ENCODE results near the gene AACS. TPM values are rescaled to one million over a fixed set of nuclear protein-coding genes. Genes with fewer than 3 reads are reported as not detected.

AACS gene
- total and polyA plus RNA-seq, 4 donors = 3.4 to 13.6 (median 7.3) TPM

DNA sequence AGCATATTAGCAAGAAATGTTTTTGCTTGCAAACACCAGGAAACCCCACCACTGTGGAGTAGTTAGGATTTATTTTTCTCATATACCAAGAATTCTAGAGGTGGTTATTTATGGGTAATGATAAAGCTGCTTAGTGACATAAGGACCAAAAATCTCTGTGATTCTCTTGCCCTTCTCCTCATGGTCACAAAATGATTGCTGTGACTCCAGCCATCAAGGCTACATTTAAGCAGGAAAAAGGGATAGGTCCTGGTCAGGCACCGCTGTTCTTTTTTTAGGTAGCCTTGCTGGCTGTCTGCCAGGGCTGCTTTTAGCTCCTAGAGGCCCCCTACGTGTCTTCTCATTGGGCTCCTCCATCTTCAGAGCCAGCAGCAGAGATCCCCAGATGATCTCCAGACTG is 104.2 kb downstream of the AACS start (continued):
- TF ChIP-seq, protein P1, sequence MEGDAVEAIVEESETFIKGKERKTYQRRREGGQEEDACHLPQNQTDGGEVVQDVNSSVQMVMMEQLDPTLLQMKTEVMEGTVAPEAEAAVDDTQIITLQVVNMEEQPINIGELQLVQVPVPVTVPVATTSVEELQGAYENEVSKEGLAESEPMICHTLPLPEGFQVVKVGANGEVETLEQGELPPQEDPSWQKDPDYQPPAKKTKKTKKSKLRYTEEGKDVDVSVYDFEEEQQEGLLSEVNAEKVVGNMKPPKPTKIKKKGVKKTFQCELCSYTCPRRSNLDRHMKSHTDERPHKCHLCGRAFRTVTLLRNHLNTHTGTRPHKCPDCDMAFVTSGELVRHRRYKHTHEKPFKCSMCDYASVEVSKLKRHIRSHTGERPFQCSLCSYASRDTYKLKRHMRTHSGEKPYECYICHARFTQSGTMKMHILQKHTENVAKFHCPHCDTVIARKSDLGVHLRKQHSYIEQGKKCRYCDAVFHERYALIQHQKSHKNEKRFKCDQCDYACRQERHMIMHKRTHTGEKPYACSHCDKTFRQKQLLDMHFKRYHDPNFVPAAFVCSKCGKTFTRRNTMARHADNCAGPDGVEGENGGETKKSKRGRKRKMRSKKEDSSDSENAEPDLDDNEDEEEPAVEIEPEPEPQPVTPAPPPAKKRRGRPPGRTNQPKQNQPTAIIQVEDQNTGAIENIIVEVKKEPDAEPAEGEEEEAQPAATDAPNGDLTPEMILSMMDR (IDR thresholded peaks at IDR 0.05; ENCODE audit: low read depth, low read length, missing input control) = no peak

DNA sequence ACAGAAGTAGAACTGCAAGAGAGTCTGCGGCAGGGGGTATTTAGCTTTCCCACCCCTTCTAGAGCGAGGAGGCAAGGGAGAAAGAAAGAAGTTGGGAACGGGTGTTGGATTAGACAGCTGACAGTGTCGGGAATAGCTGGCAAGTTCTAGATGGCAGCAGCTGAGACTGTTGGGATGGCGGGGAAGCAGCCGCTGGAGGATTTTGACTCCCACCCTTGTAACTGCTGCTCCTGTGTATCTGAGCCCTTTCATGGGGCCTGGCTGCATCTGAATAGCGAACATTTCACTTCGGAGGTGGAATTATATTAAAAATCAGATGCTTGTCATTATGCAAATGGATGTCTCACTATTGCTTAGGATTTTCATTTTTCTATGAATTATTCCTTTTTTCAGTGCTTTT is 104.6 kb downstream of the AACS start:
- peaks cover 0 to 5% (median 0%) of the 10 kb centered on the region in 4 donors for H3K27me3 ChIP-seq (ENCODE audit: control insufficient read depth in 4 of 4, insufficient read depth in 4 of 4, low read length in 3 of 4)
- H3K9me3 ChIP-seq (ENCODE audit: control insufficient read depth in 4 of 4, low read length in 3 of 4) = no peaks in the 10 kb centered on the region
- no peaks in the 10 kb centered on the region for H3K36me3 ChIP-seq (ENCODE audit: control insufficient read depth in 4 of 4, insufficient read depth in 3 of 4, low read depth in 1 of 4, low read length in 3 of 4)
- TF ChIP-seq, protein P1 (IDR thresholded peaks at IDR 0.05; ENCODE audit: low read depth, low read length, missing input control) = no peak
- TF ChIP-seq FOXA1 (IDR thresholded peaks at IDR 0.05) = no peak
- TF ChIP-seq YY1 (IDR thresholded peaks at IDR 0.05) = no peak
- no peak for TF ChIP-seq TAF1 (conservative IDR thresholded peaks at IDR 0.05)
- TF ChIP-seq, protein P2, sequence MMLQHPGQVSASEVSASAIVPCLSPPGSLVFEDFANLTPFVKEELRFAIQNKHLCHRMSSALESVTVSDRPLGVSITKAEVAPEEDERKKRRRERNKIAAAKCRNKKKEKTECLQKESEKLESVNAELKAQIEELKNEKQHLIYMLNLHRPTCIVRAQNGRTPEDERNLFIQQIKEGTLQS (IDR thresholded peaks at IDR 0.05) = no peak
- WGBS = 86% methylated on average over 8 of the region's 8 CpGs
- H3K4me1 ChIP-seq (ENCODE audit: control insufficient read depth in 4 of 4, insufficient read depth in 4 of 4, low read length in 3 of 4) = no peaks in the 10 kb centered on the region
- no peak overlapping the region for H3K27ac ChIP-seq (ENCODE audit: low read depth in 1 of 2, low read length in 2 of 2)
- no peak for DNase-seq (ENCODE audit: low spot score)
- no peak overlapping the region for H3K4me3 ChIP-seq (ENCODE audit: low read depth in 1 of 3, low read length in 3 of 3)
- H3K9ac ChIP-seq (ENCODE audit: low read depth in 1 of 2, low read length in 2 of 2) = no peak overlapping the region

DNA sequence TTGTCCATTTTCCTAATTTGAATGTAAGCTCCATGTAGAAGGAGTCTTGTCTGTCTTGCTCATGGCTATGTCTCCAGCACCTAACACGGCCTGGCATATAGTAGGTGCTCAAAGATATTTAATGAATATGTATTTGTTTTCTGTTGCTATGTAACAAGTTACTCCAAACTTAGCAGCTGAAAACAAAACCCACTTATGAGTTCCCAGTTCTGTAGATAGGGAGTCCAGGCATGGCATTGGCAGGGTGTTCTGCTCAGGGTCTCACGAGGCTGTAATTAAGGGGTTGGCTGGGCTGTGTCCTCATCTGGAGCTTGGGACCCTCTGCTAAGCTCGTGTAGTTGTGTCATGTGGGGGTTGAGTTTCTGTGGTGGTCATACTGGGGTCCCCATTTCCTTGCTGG is 106.0 kb downstream of the AACS start:
- no peak overlapping the region for H3K4me3 ChIP-seq (ENCODE audit: low read depth in 1 of 3, low read length in 3 of 3)
- H3K27ac ChIP-seq (ENCODE audit: low read depth in 1 of 2, low read length in 2 of 2) = no peak overlapping the region
- no peaks in the 10 kb centered on the region for H3K36me3 ChIP-seq (ENCODE audit: control insufficient read depth in 4 of 4, insufficient read depth in 3 of 4, low read depth in 1 of 4, low read length in 3 of 4)
- H3K27me3 ChIP-seq (ENCODE audit: control insufficient read depth in 4 of 4, insufficient read depth in 4 of 4, low read length in 3 of 4) = peaks cover 0 to 7% (median 0%) of the 10 kb centered on the region in 4 donors
- no peak for DNase-seq (ENCODE audit: low spot score)
- WGBS = 64% methylated on average over 3 of the region's 3 CpGs
- TF ChIP-seq GABPA (IDR thresholded peaks at IDR 0.05 in 1 of 2, conservative IDR thresholded peaks at IDR 0.05 in 1 of 2) = no peak
- no peak for TF ChIP-seq HNF4G (IDR thresholded peaks at IDR 0.05)
- TF ChIP-seq FOXA1 (IDR thresholded peaks at IDR 0.05) = no peak
- TF ChIP-seq, protein P3, sequence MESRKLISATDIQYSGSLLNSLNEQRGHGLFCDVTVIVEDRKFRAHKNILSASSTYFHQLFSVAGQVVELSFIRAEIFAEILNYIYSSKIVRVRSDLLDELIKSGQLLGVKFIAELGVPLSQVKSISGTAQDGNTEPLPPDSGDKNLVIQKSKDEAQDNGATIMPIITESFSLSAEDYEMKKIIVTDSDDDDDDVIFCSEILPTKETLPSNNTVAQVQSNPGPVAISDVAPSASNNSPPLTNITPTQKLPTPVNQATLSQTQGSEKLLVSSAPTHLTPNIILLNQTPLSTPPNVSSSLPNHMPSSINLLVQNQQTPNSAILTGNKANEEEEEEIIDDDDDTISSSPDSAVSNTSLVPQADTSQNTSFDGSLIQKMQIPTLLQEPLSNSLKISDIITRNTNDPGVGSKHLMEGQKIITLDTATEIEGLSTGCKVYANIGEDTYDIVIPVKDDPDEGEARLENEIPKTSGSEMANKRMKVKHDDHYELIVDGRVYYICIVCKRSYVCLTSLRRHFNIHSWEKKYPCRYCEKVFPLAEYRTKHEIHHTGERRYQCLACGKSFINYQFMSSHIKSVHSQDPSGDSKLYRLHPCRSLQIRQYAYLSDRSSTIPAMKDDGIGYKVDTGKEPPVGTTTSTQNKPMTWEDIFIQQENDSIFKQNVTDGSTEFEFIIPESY (IDR thresholded peaks at IDR 0.05) = no peak
- TF ChIP-seq HNF4A (conservative IDR thresholded peaks at IDR 0.05) = no peak
- TF ChIP-seq TAF1 (conservative IDR thresholded peaks at IDR 0.05) = no peak
- TF ChIP-seq, protein P1 (IDR thresholded peaks at IDR 0.05; ENCODE audit: low read depth, low read length, missing input control) = no peak
- peaks cover 0 to 3% (median 0%) of the 10 kb centered on the region in 4 donors for H3K9me3 ChIP-seq (ENCODE audit: control insufficient read depth in 4 of 4, low read length in 3 of 4)
- no peak overlapping the region for H3K9ac ChIP-seq (ENCODE audit: low read depth in 1 of 2, low read length in 2 of 2)
- H3K4me1 ChIP-seq (ENCODE audit: control insufficient read depth in 4 of 4, insufficient read depth in 4 of 4, low read length in 3 of 4) = no peaks in the 10 kb centered on the region
